ENCODE data around the gene FRMD8. TPM values are rescaled to one million over a fixed set of nuclear protein-coding genes. Genes with fewer than 3 reads are reported as not detected.

FRMD8 gene
- total RNA-seq, 4 donors from 2014 or later = 11.5 to 51.7 (median 20.1) TPM

DNA sequence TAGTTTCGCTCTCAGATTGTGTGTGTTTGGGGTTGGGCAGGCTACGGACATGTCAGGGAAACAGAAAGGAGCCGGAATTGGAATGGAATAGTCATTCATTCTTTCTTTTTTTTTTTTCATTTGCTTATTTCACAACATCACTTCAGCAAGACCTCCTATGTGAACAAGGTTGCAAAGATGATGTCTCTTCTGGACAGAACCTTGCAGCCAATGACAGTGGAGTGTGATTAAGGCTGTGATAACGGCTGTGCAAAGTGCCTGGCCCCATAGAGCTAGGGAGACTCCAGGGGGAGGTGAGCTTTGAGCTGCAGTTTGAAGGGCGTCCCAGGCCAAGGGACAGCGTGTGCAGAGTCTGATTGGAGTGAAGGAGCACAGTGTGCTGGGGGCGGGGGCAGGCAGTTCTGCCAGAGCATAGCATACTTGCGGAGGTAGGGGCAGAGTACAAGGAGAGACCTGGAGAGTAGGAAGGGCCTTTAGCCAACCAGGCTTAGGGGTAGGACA is 28.5 kb upstream of the FRMD8 start:
- no peak for DNase-seq
- Histone ChIP-seq H3K4me1 (peaks cover 30 to 34% of the 10 kb centered on the region in 2 donors), H3K27me3 (no peaks in the 10 kb centered on the region), H3K27ac (peak overlapping the region in 1 of 4 donors; percentile 2), H3K9me3 (no peaks in the 10 kb centered on the region), H3K4me3 (no peak overlapping the region), H3K36me3 (no peaks in the 10 kb centered on the region)
- ATAC-seq = no peak
- in situ Hi-C loops (cut with MboI; ENCODE audit: low sequenced_read_pairs in 4 of 4) (no loop called here), intact Hi-C loops (cut with DNase I; ENCODE audit: low total_unique reads) (no loop called here)
- no peak for TF ChIP-seq POLR2A (IDR thresholded peaks at IDR 0.05)
- TF ChIP-seq, protein P1, sequence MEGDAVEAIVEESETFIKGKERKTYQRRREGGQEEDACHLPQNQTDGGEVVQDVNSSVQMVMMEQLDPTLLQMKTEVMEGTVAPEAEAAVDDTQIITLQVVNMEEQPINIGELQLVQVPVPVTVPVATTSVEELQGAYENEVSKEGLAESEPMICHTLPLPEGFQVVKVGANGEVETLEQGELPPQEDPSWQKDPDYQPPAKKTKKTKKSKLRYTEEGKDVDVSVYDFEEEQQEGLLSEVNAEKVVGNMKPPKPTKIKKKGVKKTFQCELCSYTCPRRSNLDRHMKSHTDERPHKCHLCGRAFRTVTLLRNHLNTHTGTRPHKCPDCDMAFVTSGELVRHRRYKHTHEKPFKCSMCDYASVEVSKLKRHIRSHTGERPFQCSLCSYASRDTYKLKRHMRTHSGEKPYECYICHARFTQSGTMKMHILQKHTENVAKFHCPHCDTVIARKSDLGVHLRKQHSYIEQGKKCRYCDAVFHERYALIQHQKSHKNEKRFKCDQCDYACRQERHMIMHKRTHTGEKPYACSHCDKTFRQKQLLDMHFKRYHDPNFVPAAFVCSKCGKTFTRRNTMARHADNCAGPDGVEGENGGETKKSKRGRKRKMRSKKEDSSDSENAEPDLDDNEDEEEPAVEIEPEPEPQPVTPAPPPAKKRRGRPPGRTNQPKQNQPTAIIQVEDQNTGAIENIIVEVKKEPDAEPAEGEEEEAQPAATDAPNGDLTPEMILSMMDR (IDR thresholded peaks at IDR 0.05 in 4 of 5, conservative IDR thresholded peaks at IDR 0.05 in 1 of 5) = no peak

DNA sequence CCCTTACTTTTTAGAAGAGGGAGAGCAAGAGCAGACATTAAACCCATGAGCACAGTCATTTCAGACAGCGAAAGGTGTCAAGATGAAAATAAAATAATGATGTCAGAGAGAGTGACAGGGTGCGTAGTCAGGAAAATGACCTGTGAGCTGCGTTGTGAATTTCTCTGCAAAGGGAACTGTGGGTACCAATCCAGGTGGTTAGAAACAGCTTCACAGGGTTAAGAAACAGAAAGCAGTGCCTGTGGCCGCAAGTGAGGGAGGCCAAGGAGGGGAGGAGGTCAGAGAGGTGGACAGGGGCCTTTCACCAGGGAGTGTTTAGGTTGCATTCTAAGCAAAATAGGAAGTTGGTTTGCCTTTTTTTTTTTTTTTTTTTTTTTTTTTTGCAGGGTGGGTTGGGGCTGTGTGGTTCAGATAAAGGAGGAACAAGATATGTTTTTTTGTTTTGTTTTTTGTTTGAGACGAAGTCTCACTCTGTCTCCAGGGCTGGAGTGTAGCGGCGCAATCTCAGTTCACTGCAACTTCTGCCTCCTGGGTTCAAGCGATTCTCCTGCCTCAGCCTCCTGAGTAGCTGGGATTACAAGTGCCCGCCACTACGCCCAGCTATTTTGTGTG is 24.0 kb upstream of the FRMD8 start:
- ATAC-seq (no peak), DNase-seq (no peak)
- in situ Hi-C loops (cut with MboI; ENCODE audit: low sequenced_read_pairs in 4 of 4) = loop anchor here in 1 of 4 donors (10.0 kb wide), 1 partner anchor 52 kb away; no protein-coding TSS in a partner anchor
- Histone ChIP-seq H3K4me3 (no peak overlapping the region), H3K36me3 (no peaks in the 10 kb centered on the region), H3K9me3 (no peaks in the 10 kb centered on the region), H3K27ac (no peak overlapping the region), H3K27me3 (no peaks in the 10 kb centered on the region), H3K4me1 (peaks cover 9 to 18% of the 10 kb centered on the region in 2 donors)
- no peak for TF ChIP-seq POLR2A (IDR thresholded peaks at IDR 0.05)
- TF ChIP-seq, protein P1 (IDR thresholded peaks at IDR 0.05 in 4 of 5, conservative IDR thresholded peaks at IDR 0.05 in 1 of 5) = no peak
- intact Hi-C loops (cut with DNase I; ENCODE audit: low total_unique reads) = no loop called here

DNA sequence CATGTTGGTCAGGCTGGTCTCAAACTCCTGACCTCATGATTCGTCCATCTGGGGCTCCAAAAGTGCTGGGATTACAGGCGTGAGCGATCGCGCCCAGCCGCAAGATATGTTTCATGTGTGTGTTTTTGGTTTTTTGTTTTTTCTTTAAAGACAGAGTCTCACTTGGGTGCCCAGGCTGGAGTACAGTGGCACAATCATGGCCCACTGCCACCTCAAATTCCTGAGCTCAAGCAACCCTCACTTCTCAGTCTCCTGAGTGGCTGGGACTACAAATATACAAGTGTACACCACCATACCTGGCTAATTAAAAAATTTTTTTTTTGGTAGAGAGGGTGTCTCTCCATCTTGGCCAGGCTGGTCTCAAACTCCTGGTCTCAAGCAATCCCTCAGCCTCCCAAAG is 23.5 kb upstream of the FRMD8 start:
- H3K27ac ChIP-seq = no peak overlapping the region
- TF ChIP-seq POLR2A (IDR thresholded peaks at IDR 0.05) = no peak
- TF ChIP-seq, protein P1 (IDR thresholded peaks at IDR 0.05 in 4 of 5, conservative IDR thresholded peaks at IDR 0.05 in 1 of 5) = no peak
- in situ Hi-C loops (cut with MboI; ENCODE audit: low sequenced_read_pairs in 4 of 4) = loop anchor here in 1 of 4 donors (10.0 kb wide), 1 partner anchor 52 kb away; no protein-coding TSS in a partner anchor
- no peak for ATAC-seq
- DNase-seq = no peak
- H3K4me1 ChIP-seq = peaks cover 9 to 14% of the 10 kb centered on the region in 2 donors
- H3K36me3 ChIP-seq = no peaks in the 10 kb centered on the region
- no peak overlapping the region for H3K4me3 ChIP-seq
- intact Hi-C loops (cut with DNase I; ENCODE audit: low total_unique reads) = no loop called here
- no peaks in the 10 kb centered on the region for H3K9me3 ChIP-seq
- no peaks in the 10 kb centered on the region for H3K27me3 ChIP-seq

DNA sequence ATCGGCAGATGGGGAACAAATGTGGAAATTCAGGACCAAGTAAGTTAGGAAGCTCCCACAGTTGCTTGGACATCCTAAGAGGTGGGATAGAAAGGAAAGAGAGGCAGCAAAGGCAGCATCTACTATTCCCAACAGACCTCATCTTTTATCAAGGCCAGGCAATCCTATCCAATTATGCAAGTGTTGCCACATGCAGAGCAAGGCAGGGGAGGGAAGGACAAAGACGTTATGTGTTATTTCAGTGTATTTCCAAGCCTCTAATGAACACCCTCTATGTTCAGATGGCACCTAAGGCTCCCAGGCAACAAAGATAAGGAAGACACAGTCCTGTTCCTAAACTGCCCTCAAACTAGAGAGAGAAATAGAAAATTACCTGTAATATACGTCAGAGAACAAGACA is 22.7 kb upstream of the FRMD8 start:
- intact Hi-C loops (cut with DNase I; ENCODE audit: low total_unique reads) (no loop called here), in situ Hi-C loops (cut with MboI; ENCODE audit: low sequenced_read_pairs in 4 of 4) (loop anchor here in 1 of 4 donors (10.0 kb wide), 1 partner anchor 51 kb away; no protein-coding TSS in a partner anchor)
- no peak for DNase-seq
- peaks cover 9% of the 10 kb centered on the region in 2 donors for H3K4me1 ChIP-seq
- ATAC-seq = no peak
- H3K9me3 ChIP-seq = no peaks in the 10 kb centered on the region
- no peaks in the 10 kb centered on the region for H3K36me3 ChIP-seq
- no peaks in the 10 kb centered on the region for H3K27me3 ChIP-seq
- TF ChIP-seq, protein P1 (IDR thresholded peaks at IDR 0.05 in 4 of 5, conservative IDR thresholded peaks at IDR 0.05 in 1 of 5) = no peak
- no peak for TF ChIP-seq POLR2A (IDR thresholded peaks at IDR 0.05)
- H3K4me3 ChIP-seq = no peak overlapping the region
- no peak overlapping the region for H3K27ac ChIP-seq

Data from gastrocnemius medialis (tissue), 4 donors.